ENCODE data around the gene SLC16A5. TPM values are rescaled to one million over a fixed set of nuclear protein-coding genes. Genes with fewer than 3 reads are reported as not detected.

SLC16A5 gene
- total RNA-seq, 1 donor from 2014 or later, result 50.9 TPM

DNA sequence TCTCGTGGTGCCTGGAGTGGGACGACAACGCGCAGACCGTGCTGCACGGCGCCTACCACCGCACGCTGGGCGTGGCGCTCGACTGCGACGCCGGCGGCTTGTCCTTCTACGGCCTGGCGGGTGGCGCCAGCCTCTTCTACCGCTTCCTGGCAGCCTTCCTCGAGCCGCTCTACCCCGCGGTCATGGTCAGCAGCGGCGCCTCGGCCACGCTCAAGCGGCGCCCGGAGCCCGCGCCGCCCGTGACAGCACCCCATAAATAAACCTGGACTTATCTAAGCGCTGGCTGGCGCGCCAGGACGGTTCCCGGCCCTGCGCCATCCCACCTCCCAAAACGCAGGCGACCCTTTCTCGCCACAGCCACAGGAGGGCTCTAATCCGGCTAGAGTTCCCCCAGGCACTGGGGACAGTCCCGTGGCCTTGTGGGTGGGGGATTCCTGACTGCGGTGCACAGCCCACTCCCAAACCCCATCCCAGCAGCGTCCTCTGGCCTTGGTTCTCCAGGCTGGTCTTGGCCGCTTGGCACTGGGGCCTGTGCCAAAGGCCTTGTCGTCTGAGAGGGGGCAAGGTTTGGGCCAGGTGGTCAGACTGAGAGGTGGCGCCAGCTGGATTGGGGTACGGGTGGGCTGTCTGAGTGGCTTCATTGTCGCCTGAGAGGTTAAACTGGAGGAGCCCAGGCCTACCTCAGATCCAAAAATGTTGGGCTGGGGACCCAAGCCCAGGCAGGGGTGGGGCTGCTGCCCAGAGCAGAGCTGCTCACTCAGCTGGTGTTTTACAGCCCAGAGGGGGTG, 10.1 kb upstream of the SLC16A5 start:
- Mint-ChIP-seq H3K36me3 (ENCODE audit: low read depth, unreplicated experiment) (no peaks in the 10 kb centered on the region), H3K9me3 (ENCODE audit: unreplicated experiment) (no peaks in the 10 kb centered on the region), H3K27ac (ENCODE audit: unreplicated experiment) (no peak overlapping the region), H3K4me3 (ENCODE audit: unreplicated experiment) (no peak overlapping the region), H3K27me3 (ENCODE audit: unreplicated experiment) (peaks cover 2% of the 10 kb centered on the region), H3K4me1 (ENCODE audit: unreplicated experiment) (peaks cover 5% of the 10 kb centered on the region)
- TF ChIP-seq, protein P1, sequence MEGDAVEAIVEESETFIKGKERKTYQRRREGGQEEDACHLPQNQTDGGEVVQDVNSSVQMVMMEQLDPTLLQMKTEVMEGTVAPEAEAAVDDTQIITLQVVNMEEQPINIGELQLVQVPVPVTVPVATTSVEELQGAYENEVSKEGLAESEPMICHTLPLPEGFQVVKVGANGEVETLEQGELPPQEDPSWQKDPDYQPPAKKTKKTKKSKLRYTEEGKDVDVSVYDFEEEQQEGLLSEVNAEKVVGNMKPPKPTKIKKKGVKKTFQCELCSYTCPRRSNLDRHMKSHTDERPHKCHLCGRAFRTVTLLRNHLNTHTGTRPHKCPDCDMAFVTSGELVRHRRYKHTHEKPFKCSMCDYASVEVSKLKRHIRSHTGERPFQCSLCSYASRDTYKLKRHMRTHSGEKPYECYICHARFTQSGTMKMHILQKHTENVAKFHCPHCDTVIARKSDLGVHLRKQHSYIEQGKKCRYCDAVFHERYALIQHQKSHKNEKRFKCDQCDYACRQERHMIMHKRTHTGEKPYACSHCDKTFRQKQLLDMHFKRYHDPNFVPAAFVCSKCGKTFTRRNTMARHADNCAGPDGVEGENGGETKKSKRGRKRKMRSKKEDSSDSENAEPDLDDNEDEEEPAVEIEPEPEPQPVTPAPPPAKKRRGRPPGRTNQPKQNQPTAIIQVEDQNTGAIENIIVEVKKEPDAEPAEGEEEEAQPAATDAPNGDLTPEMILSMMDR (IDR thresholded peaks at IDR 0.05; ENCODE audit: unreplicated experiment), result no peak
- DNase-seq (ENCODE audit: low spot score), result no peak

DNA sequence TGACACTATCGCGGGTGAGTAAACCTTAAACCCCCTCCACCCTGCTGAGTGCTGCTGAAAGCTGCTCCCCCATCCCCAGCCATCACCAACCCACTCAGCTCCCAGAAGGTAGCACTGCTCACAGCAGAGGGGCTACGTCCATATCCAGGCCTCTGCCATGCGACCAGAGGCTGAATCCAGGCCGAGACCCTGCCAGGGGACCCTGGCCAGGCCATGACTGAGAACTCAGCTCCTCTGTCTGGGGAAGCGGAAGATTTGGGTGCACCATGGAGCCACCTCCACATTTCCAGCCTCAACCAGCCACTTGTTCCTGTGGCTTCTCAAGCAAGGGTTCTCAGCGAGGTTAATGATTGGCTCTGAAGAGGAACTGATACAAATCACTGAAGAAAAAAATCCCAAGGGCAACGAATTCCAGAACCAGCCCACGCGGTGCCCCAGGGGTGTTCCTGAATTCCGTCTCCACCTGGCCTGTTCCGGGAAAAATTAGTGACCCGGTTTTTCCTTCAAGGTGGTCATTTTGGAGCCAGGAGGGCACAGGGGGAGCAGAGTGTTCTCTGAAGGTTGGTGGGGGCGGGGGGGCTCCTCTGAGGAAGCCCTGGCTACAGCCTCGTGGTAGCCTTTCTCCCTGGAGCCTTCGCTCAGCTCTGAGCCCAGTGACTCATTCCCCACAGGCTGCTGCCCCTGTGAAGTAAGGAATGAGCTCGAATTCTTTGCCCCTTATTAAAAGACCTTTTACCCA, 9.3 kb upstream of the SLC16A5 start:
- Mint-ChIP-seq H3K4me1 (ENCODE audit: unreplicated experiment) (peaks cover 6% of the 10 kb centered on the region), H3K27ac (ENCODE audit: unreplicated experiment) (no peak overlapping the region), H3K36me3 (ENCODE audit: low read depth, unreplicated experiment) (no peaks in the 10 kb centered on the region), H3K9me3 (ENCODE audit: unreplicated experiment) (no peaks in the 10 kb centered on the region), H3K27me3 (ENCODE audit: unreplicated experiment) (peaks cover 2% of the 10 kb centered on the region), H3K4me3 (ENCODE audit: unreplicated experiment) (no peak overlapping the region)
- TF ChIP-seq, protein P1 (IDR thresholded peaks at IDR 0.05; ENCODE audit: unreplicated experiment), result no peak
- DNase-seq (ENCODE audit: low spot score), result no peak

DNA sequence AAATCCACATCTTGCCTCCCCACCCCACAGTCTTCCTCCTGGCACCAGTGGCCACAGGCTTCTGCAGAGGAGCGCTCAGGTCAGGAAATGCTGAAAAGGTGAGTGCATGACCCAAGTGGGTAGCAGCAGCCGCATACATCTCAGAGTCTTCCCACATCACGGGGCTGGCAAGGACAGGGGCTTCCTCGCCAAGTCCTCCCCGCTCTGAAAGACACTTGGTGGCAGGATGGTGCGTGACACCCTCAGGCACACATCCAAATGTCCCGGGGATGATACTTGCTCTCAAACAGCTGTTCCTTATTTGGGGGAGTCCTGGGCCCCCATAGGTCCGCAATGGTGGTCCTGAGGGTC, 8.8 kb upstream of the SLC16A5 start:
- no peak for DNase-seq (ENCODE audit: low spot score)
- Mint-ChIP-seq H3K27ac (ENCODE audit: unreplicated experiment) (no peak overlapping the region), H3K9me3 (ENCODE audit: unreplicated experiment) (no peaks in the 10 kb centered on the region), H3K27me3 (ENCODE audit: unreplicated experiment) (peaks cover 2% of the 10 kb centered on the region), H3K36me3 (ENCODE audit: low read depth, unreplicated experiment) (no peaks in the 10 kb centered on the region), H3K4me3 (ENCODE audit: unreplicated experiment) (no peak overlapping the region), H3K4me1 (ENCODE audit: unreplicated experiment) (peaks cover 10% of the 10 kb centered on the region)
- TF ChIP-seq, protein P1 (IDR thresholded peaks at IDR 0.05; ENCODE audit: unreplicated experiment), result no peak

DNA sequence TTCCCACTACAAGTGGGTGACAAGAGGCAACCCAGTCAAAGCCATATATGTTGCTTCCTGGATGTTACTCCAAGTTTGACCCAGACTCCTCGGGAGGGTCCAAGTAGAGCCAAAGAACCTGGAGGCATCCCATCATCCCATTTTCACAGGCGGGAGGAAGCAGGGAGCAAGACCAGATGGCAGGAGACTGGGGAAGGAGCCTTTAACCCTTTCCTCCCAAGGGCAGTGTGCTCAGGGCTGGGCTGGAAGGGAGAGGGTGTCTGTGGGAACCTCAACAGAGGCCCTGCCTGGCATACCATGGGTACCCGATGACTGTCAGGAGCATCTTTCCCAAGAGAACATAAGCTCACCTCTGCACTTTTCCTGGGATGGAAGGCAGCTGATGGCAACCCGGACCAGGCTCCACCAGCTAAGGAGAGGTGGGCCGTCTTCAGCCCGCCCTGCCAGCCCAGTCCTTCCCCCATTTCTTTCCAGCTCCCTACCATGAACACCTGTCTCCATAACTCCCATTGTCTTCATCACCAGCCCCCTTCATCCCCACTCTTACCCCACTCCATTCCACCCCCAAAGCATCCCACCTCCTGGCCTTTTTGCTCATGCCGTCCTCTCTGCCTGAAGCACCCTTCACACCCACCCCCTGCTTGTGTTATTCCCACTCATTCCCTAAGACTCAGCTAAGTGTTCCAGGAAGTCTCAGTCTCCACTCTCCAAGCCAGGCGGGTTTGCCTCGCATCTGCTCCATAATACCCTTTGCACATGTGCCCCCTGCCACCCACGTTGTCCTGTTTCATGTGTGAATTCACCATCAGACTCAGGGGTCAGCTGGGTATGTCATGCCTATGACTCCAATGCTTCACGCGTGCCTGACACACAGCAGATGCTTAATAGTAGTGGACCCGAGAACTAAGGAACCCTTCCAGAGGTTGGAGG, 5.9 kb upstream of the SLC16A5 start:
- H3K27me3 Mint-ChIP-seq (ENCODE audit: unreplicated experiment), result peaks cover 3% of the 10 kb centered on the region
- TF ChIP-seq, protein P1 (IDR thresholded peaks at IDR 0.05; ENCODE audit: unreplicated experiment), result no peak
- no peak for DNase-seq (ENCODE audit: low spot score)
- H3K36me3 Mint-ChIP-seq (ENCODE audit: low read depth, unreplicated experiment), result no peaks in the 10 kb centered on the region
- H3K4me3 Mint-ChIP-seq (ENCODE audit: unreplicated experiment), result no peak overlapping the region
- no peak overlapping the region for H3K27ac Mint-ChIP-seq (ENCODE audit: unreplicated experiment)
- peaks cover 22% of the 10 kb centered on the region for H3K4me1 Mint-ChIP-seq (ENCODE audit: unreplicated experiment)
- H3K9me3 Mint-ChIP-seq (ENCODE audit: unreplicated experiment), result no peaks in the 10 kb centered on the region

All from endothelial cell (in vitro differentiated cells).